ENCODE measurements around the gene GGT6.

DNA sequence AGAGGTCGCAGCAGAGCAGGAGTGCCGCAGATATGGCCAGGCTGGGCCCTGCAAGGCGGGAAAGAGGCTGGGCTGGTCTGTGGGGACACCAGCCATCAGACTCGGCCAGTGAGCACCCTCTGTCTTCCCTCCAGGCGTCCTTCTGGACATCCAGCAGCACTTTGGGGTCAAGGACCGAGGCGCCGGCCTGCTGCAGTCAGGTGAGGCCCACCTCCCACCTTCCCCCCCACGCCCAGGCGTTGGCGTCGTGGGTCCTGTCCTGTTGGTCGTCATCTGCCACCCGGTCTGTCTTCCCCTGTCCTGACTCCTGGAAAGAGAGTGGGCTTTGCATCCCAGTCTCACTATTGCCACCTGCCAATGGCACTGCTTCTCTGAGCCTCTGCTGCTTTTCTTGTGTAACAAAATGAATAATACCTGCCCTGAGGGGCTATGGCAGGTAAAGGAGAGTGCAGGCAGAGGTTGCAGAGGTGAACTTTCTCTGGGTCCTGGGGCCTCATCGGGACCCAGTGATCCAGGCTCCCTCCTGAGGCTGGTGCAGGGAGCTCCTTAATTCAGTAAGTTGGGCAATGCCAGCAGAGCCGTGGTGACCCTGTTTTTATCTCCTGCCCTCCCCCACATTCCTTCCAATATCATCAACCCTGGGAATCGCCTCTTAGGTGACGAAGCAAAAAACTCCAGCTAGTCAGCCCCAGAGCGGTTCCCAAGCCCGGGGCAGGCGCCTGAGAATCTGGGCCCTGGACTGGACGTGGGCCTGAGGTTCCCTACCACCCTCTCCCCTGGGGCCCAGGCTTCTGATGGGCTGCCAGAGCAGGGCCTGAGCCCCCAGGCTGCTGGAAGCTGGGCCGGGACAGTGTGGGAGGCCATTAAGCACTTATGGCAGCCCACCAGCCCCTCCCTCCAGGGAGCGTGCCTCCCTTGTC is 47.0 kb downstream of the GGT6 start:
- TF ChIP-seq CTCF (IDR thresholded peaks at IDR 0.05; ENCODE audit: low read depth, low read length) (no peak), EZH2phosphoT487 (IDR thresholded peaks at IDR 0.05; ENCODE audit: low read depth) (no peak)

Measured in OCI-LY3 (cell line).